GM12878 (cell line): ENCODE data around the gene BCAT1. TPM values are rescaled to one million over a fixed set of nuclear protein-coding genes. Genes with fewer than 3 reads are reported as not detected.

ENCODE experiments used
- BMI1 ChIP-seq: fragments of 450-650 bp; IDR thresholded peaks from 2 replicates; pipeline ENCODE4 v1.6.1; 2016; ENCODE audit warnings: mild to moderate bottlenecking, moderate library complexity, borderline replicate concordance
- BRCA1 ChIP-seq: IDR thresholded peaks from 2 replicates; pipeline ENCODE4 v1.6.1; 2011; ENCODE audit warnings: low read depth, low read length, improper control_type of control experiment
- CREB1 ChIP-seq: IDR thresholded peaks from 2 replicates; pipeline ENCODE4 v1.6.1; 2012; ENCODE audit warnings: low read depth, mild to moderate bottlenecking, inconsistent platforms
- FOXM1 ChIP-seq: IDR thresholded peaks from 2 replicates; pipeline ENCODE4 v1.6.1; 2012; ENCODE audit warnings: low read depth, mild to moderate bottlenecking, inconsistent platforms, low read length, moderate library complexity
- JUNB ChIP-seq: IDR thresholded peaks from 2 replicates; pipeline ENCODE4 v1.6.1; 2016; ENCODE audit warnings: antibody characterized with exemption, mild to moderate bottlenecking
- JUND ChIP-seq: IDR thresholded peaks from 2 replicates; pipeline ENCODE4 v1.6.1; 2012; ENCODE audit warnings: low read depth, mild to moderate bottlenecking, low read length, improper control_type of control experiment, moderate library complexity
- KAT2A ChIP-seq: conservative IDR thresholded peaks from 2 replicates; pipeline ENCODE4 v1.6.1; 2011; ENCODE audit warnings: low read depth, low read length; ENCODE audit not compliant: control insufficient read depth
- KLF5 ChIP-seq: fragments of 450-650 bp; IDR thresholded peaks from 2 replicates; pipeline ENCODE4 v1.6.1; 2014; ENCODE audit warnings: mild to moderate bottlenecking; ENCODE audit not compliant: partially characterized antibody
- MTA2 ChIP-seq: fragments of 450-650 bp; IDR thresholded peaks from 2 replicates; pipeline ENCODE4 v1.6.1; 2016; ENCODE audit warnings: low read depth, mild to moderate bottlenecking, moderate library complexity
- MYC ChIP-seq: IDR thresholded peaks from 2 replicates; pipeline ENCODE4 v1.6.1; 2011; ENCODE audit warnings: mild to moderate bottlenecking, low read length, moderate library complexity, inconsistent platforms; ENCODE audit not compliant: insufficient read depth, insufficient replicate concordance, insufficient read length, severe bottlenecking
- NFYB ChIP-seq: IDR thresholded peaks from 2 replicates; pipeline ENCODE4 v1.6.1; 2011; ENCODE audit warnings: low read depth, mild to moderate bottlenecking, low read length, improper control_type of control experiment, moderate library complexity; ENCODE audit not compliant: insufficient read depth
- NRF1 ChIP-seq: conservative IDR thresholded peaks from 2 replicates; pipeline ENCODE4 v1.6.1; 2011; ENCODE audit warnings: mild to moderate bottlenecking, low read depth, low read length, improper control_type of control experiment
- POLR2AphosphoS5 ChIP-seq: IDR thresholded peaks from 2 replicates; pipeline ENCODE4 v1.6.1; 2011; ENCODE audit warnings: mild to moderate bottlenecking, low read length, inconsistent platforms
- POU2F2 ChIP-seq: IDR thresholded peaks from 3 replicates; pipeline ENCODE4 v1.6.1; 2011; ENCODE audit warnings: low read depth, mild to moderate bottlenecking, low read length, borderline replicate concordance
- SREBF2 ChIP-seq: IDR thresholded peaks from 2 replicates; pipeline ENCODE4 v1.6.1; 2012; ENCODE audit warnings: mild to moderate bottlenecking, low read length
- YBX1 ChIP-seq: fragments of 450-650 bp; IDR thresholded peaks from 2 replicates; pipeline ENCODE4 v1.6.1; 2016; ENCODE audit warnings: antibody characterized with exemption
- ZNF207 ChIP-seq: fragments of 450-650 bp; IDR thresholded peaks from 2 replicates; pipeline ENCODE4 v1.6.1; 2014; ENCODE audit warnings: antibody characterized with exemption, mild to moderate bottlenecking, borderline replicate concordance
- ZNF24 ChIP-seq: fragments of 450-650 bp; IDR thresholded peaks from 2 replicates; pipeline ENCODE4 v1.6.1; 2017; ENCODE audit warnings: antibody characterized with exemption, mild to moderate bottlenecking
- ZNF622 ChIP-seq: fragments of 450-650 bp; IDR thresholded peaks from 2 replicates; pipeline ENCODE4 v1.6.1; 2017; ENCODE audit warnings: mild to moderate bottlenecking, inconsistent platforms
- polyA plus RNA-seq, 11 experiments: library from polyadenylated mRNA; depleted of rRNA in 4 of 11; unstranded in 6 of 11; stranded (reverse) in 5 of 11; fragments of >200 nt; fragmentation: Nextera tagmentation in 4 of 11; fragmentation: Illumina TruSeq in 1 of 11; extraction: Ambion mirVana in 4 of 11; extraction: Trizol in 1 of 11; gene quantifications; 1 replicate in 1 of 11; 2 replicates in 10 of 11; pipeline versions ENCODE4 v1.2.1 to v1.2.3, GENCODE V29; 2011 to 2016; ENCODE audit warnings: inconsistent platforms in 2 of 11, missing spikeins in 2 of 11, low read depth in 1 of 11
- total RNA-seq, 4 experiments: library from RNA; depleted of rRNA in 3 of 4; stranded (reverse); fragments of >200 nt in 3 of 4; fragmentation: Illumina TruSeq in 1 of 4; extraction: Trizol in 1 of 4; gene quantifications; 2 replicates each; pipeline versions ENCODE4 v1.2.1 to v1.2.3, GENCODE V29; 2013 to 2021
- TF ChIP-seq, protein P1 (sequence below): fragments of 450-650 bp; IDR thresholded peaks from 2 replicates; pipeline ENCODE4 v1.6.1; 2017; ENCODE audit warnings: mild to moderate bottlenecking, moderate library complexity
- TF ChIP-seq, protein P2 (sequence below): fragments of 450-650 bp; conservative IDR thresholded peaks from 2 replicates; pipeline ENCODE4 v1.6.1; 2017; ENCODE audit warnings: mild to moderate bottlenecking, moderate library complexity
- TF ChIP-seq, protein P3 (sequence below): fragments of 450-650 bp; IDR thresholded peaks from 2 replicates; pipeline ENCODE4 v1.6.1; 2018; ENCODE audit warnings: mild to moderate bottlenecking, low read depth, moderate library complexity; ENCODE audit not compliant: partially characterized antibody

Gene BCAT1
- total and polyA plus RNA-seq, 10 of the 15 experiments (the other 5 are each of a cell fraction or from before 2014, with no cell fraction given): 26.2 to 187 (median 81.9) TPM

- TF ChIP-seq, protein P1, sequence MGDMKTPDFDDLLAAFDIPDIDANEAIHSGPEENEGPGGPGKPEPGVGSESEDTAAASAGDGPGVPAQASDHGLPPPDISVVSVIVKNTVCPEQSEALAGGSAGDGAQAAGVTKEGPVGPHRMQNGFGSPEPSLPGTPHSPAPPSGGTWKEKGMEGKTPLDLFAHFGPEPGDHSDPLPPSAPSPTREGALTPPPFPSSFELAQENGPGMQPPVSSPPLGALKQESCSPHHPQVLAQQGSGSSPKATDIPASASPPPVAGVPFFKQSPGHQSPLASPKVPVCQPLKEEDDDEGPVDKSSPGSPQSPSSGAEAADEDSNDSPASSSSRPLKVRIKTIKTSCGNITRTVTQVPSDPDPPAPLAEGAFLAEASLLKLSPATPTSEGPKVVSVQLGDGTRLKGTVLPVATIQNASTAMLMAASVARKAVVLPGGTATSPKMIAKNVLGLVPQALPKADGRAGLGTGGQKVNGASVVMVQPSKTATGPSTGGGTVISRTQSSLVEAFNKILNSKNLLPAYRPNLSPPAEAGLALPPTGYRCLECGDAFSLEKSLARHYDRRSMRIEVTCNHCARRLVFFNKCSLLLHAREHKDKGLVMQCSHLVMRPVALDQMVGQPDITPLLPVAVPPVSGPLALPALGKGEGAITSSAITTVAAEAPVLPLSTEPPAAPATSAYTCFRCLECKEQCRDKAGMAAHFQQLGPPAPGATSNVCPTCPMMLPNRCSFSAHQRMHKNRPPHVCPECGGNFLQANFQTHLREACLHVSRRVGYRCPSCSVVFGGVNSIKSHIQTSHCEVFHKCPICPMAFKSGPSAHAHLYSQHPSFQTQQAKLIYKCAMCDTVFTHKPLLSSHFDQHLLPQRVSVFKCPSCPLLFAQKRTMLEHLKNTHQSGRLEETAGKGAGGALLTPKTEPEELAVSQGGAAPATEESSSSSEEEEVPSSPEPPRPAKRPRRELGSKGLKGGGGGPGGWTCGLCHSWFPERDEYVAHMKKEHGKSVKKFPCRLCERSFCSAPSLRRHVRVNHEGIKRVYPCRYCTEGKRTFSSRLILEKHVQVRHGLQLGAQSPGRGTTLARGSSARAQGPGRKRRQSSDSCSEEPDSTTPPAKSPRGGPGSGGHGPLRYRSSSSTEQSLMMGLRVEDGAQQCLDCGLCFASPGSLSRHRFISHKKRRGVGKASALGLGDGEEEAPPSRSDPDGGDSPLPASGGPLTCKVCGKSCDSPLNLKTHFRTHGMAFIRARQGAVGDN: peak; percentile 97; the same call in 1 of the 2 replicates
- TF ChIP-seq SREBF2 (no peak), KAT2A (no peak), POLR2AphosphoS5 (peak; percentile 73), KLF5 (no peak), NRF1 (no peak), NFYB (no peak), JUNB (peak; percentile 30; the same call in 1 of the 2 replicates), ZNF622 (no peak), ZNF207 (no peak), CREB1 (peak; percentile 36; the same call in 1 of the 2 replicates), MYC (no peak), BRCA1 (no peak), ZNF24 (peak; percentile 68), JUND (no peak), BMI1 (no peak; the same call in 1 of the 2 replicates), MTA2 (peak; percentile 92), POU2F2 (peak; percentile 47; the same call in 1 of the 3 replicates), FOXM1 (peak; percentile 69; the same call in 1 of the 2 replicates), YBX1 (no peak)
- TF ChIP-seq, protein P2, sequence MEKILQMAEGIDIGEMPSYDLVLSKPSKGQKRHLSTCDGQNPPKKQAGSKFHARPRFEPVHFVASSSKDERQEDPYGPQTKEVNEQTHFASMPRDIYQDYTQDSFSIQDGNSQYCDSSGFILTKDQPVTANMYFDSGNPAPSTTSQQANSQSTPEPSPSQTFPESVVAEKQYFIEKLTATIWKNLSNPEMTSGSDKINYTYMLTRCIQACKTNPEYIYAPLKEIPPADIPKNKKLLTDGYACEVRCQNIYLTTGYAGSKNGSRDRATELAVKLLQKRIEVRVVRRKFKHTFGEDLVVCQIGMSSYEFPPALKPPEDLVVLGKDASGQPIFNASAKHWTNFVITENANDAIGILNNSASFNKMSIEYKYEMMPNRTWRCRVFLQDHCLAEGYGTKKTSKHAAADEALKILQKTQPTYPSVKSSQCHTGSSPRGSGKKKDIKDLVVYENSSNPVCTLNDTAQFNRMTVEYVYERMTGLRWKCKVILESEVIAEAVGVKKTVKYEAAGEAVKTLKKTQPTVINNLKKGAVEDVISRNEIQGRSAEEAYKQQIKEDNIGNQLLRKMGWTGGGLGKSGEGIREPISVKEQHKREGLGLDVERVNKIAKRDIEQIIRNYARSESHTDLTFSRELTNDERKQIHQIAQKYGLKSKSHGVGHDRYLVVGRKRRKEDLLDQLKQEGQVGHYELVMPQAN: no peak
- TF ChIP-seq, protein P3, sequence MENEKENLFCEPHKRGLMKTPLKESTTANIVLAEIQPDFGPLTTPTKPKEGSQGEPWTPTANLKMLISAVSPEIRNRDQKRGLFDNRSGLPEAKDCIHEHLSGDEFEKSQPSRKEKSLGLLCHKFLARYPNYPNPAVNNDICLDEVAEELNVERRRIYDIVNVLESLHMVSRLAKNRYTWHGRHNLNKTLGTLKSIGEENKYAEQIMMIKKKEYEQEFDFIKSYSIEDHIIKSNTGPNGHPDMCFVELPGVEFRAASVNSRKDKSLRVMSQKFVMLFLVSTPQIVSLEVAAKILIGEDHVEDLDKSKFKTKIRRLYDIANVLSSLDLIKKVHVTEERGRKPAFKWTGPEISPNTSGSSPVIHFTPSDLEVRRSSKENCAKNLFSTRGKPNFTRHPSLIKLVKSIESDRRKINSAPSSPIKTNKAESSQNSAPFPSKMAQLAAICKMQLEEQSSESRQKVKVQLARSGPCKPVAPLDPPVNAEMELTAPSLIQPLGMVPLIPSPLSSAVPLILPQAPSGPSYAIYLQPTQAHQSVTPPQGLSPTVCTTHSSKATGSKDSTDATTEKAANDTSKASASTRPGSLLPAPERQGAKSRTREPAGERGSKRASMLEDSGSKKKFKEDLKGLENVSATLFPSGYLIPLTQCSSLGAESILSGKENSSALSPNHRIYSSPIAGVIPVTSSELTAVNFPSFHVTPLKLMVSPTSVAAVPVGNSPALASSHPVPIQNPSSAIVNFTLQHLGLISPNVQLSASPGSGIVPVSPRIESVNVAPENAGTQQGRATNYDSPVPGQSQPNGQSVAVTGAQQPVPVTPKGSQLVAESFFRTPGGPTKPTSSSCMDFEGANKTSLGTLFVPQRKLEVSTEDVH: no peak
Measured at GRCh38 chr12:24950231-24950834, 1.4 kb upstream of the BCAT1 start (continued).
